Ascending aorta (tissue), 2 donors: Measurements from ENCODE around the gene KLHL40. TPM values are rescaled to one million over a fixed set of nuclear protein-coding genes. Genes with fewer than 3 reads are reported as not detected.

Experiments
- DNase-seq, 2 donors: peaks; one replicate each; pipeline ENCODE4 v3.0.0-alpha.2; 2019; ENCODE audit warnings: low spot score in 2 of 2
- H3K27ac ChIP-seq, 2 donors: fragments of 200-600 bp; sonication (generic); one replicate each; pipeline ENCODE4 v1.5.1; 2016 to 2017; ENCODE audit warnings: mild to moderate bottlenecking in 1 of 2
- H3K27me3 ChIP-seq: fragments of 200-600 bp; sonication (generic); one replicate; pipeline ENCODE4 v1.5.1; 2017
- H3K36me3 ChIP-seq, 2 donors: fragments of 200-600 bp; sonication (generic); one replicate each; pipeline ENCODE4 v1.5.1; 2016
- H3K4me1 ChIP-seq, 2 donors: fragments of 200-600 bp; sonication (generic); one replicate each; pipeline ENCODE4 v1.5.1; 2016 to 2017; ENCODE audit warnings: mild to moderate bottlenecking in 1 of 2
- H3K4me3 ChIP-seq, 2 donors: fragments of 200-600 bp; sonication (generic); one replicate each; pipeline ENCODE4 v1.5.1; 2016 to 2017; ENCODE audit warnings: mild to moderate bottlenecking in 1 of 2
- H3K9me3 ChIP-seq, 2 donors: fragments of 200-600 bp; sonication (generic); one replicate each; pipeline ENCODE4 v1.5.1; 2016
- CTCF ChIP-seq, 3 experiments: fragments of 200-600 bp in 2 of 3; fragments of 450-650 bp in 1 of 3; sonication (generic) in 2 of 3; IDR thresholded peaks; one replicate each; pipeline ENCODE4 v1.5.1; 2016 to 2019; ENCODE audit warnings: antibody characterized with exemption in 3 of 3, mild to moderate bottlenecking in 1 of 3, moderate library complexity in 1 of 3
- intact Hi-C: fragments of 100-400 bp; cut with DNase I; formaldehyde crosslinking; loops from one replicate; pipeline ENCODE4 v1.15.1; 2023
- total RNA-seq: library from RNA; depleted of rRNA; stranded (reverse); fragments of >200 nt; gene quantifications from one replicate; pipeline ENCODE4 v1.1.0, GENCODE V29; 2016

KLHL40 gene
- total RNA-seq, 1 donor from 2014 or later = not detected

GRCh38 chr3:42652251-42652610, 33.1 kb upstream of the KLHL40 start:
- intact Hi-C loops = no loop called here
- H3K4me1 ChIP-seq = peaks cover 22 to 50% of the 10 kb centered on the region in 2 donors
- H3K36me3 ChIP-seq = peaks cover 8 to 9% of the 10 kb centered on the region in 2 donors
- H3K27ac ChIP-seq = peak overlapping the region; percentile 97 to 99
- H3K9me3 ChIP-seq = no peaks in the 10 kb centered on the region
- TF ChIP-seq CTCF (IDR thresholded peaks at IDR 0.05) = no peak
- no peak for DNase-seq
- H3K27me3 ChIP-seq = no peaks in the 10 kb centered on the region
- peak overlapping the region; percentile 85 to 98 for H3K4me3 ChIP-seq

- no peaks in the 10 kb centered on the region for H3K27me3 ChIP-seq
- no peak for TF ChIP-seq CTCF (IDR thresholded peaks at IDR 0.05)
Measured at GRCh38 chr3:42652611-42653302, 32.6 kb upstream of the KLHL40 start.

GRCh38 chr3:42653303-42653559, 32.1 kb upstream of the KLHL40 start:
- Histone ChIP-seq H3K36me3 (peaks cover 1 to 4% of the 10 kb centered on the region in 2 donors), H3K9me3 (no peaks in the 10 kb centered on the region), H3K27me3 (no peaks in the 10 kb centered on the region), H3K27ac (peak overlapping the region; percentile 97 to 99), H3K4me1 (peaks cover 22 to 53% of the 10 kb centered on the region in 2 donors), H3K4me3 (peak overlapping the region; percentile 85 to 98)
- intact Hi-C loops = no loop called here
- TF ChIP-seq CTCF (IDR thresholded peaks at IDR 0.05) = no peak
- DNase-seq = no peak

More at GRCh38 chr3:42652611-42653302, 32.6 kb upstream of the KLHL40 start:
- peaks cover 22 to 50% of the 10 kb centered on the region in 2 donors for H3K4me1 ChIP-seq
- no peaks in the 10 kb centered on the region for H3K9me3 ChIP-seq
- peak in 1 of 2 donors; percentile 89 for DNase-seq
- H3K36me3 ChIP-seq = peaks cover 2 to 4% of the 10 kb centered on the region in 2 donors
- H3K4me3 ChIP-seq = peak overlapping the region; percentile 85 to 98
- intact Hi-C loops = no loop called here
- peak overlapping the region; percentile 97 to 99 for H3K27ac ChIP-seq

GRCh38 chr3:42653560-42654330, 31.6 kb upstream of the KLHL40 start, which contains the start of gene ZBTB47:
TSS of gene ZBTB47 (plus strand) at chr3:42653697. CDS start at chr3:42658356, 4,659 bp downstream.
- peaks cover 22 to 56% of the 10 kb centered on the region in 2 donors for H3K4me1 ChIP-seq
- peak in 1 of 2 donors; percentile 89 for DNase-seq
- H3K27ac ChIP-seq = peak within 1 kb of the TSS; percentile 97 to 99
- H3K4me3 ChIP-seq = peak within 1 kb of the TSS; percentile 85 to 98
- intact Hi-C loops = loop anchor here (1.0 to 2.0 kb wide), 4 partner anchors 31 to 91 kb away; partner anchors contain the start of genes NKTR and SEC22C
- peaks cover 7 to 9% of the 10 kb centered on the region in 2 donors for H3K36me3 ChIP-seq
- peak in 1 of 3 experiments; percentile 6 for TF ChIP-seq CTCF (IDR thresholded peaks at IDR 0.05)
- H3K9me3 ChIP-seq = no peaks in the 10 kb centered on the region
- H3K27me3 ChIP-seq = no peaks in the 10 kb centered on the region

GRCh38 chr3:42654331-42655201, 30.8 kb upstream of the KLHL40 start:
- Histone ChIP-seq H3K4me1 (peaks cover 22 to 52% of the 10 kb centered on the region in 2 donors), H3K27ac (peak overlapping the region; percentile 97 to 99), H3K9me3 (no peaks in the 10 kb centered on the region), H3K4me3 (peak overlapping the region; percentile 85 to 98), H3K36me3 (peaks cover 10 to 18% of the 10 kb centered on the region in 2 donors), H3K27me3 (no peaks in the 10 kb centered on the region)
- DNase-seq = peak in 1 of 2 donors; percentile 85
- intact Hi-C loops = loop anchor here (1.0 to 2.0 kb wide), 4 partner anchors 30 to 90 kb away; partner anchors contain the start of genes NKTR and SEC22C
- peak; percentile 7 to 34 (median 21) for TF ChIP-seq CTCF (IDR thresholded peaks at IDR 0.05)
